Measurements from ENCODE around the gene BICD1. TPM values are rescaled to one million over a fixed set of nuclear protein-coding genes. Genes with fewer than 3 reads are reported as not detected.

Gene BICD1
- total RNA-seq, 4 donors from 2014 or later = 1.5 to 4.5 (median 2.4) TPM

DNA sequence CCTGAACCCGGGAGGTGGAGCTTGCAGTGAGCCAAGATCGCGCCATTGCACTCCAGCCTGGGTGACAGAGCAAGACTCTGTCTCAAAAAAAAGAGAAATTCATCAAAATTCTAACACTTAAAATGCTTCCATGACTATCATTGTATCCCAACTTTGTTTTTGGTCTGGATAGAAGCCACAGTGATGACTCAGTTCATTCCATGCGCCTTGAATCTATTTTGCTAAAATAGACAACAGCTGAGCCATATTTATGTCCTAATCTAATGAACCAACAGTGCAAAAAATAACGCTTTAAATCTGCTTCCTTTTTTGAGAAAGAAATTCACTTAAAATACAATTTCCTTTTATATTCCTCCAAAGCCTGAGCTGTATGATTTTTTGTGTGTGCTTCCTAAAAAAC, 23.2 kb upstream of the BICD1 start:
- H3K4me3 ChIP-seq (ENCODE audit: low read depth, poor library complexity, severe bottlenecking) = no peak overlapping the region
- 53 to 70% methylated on average over 5 of the region's 5 CpGs for WGBS, 2 donors
- no peak for TF ChIP-seq POLR2A (IDR thresholded peaks at IDR 0.05)
- TF ChIP-seq, protein P1, sequence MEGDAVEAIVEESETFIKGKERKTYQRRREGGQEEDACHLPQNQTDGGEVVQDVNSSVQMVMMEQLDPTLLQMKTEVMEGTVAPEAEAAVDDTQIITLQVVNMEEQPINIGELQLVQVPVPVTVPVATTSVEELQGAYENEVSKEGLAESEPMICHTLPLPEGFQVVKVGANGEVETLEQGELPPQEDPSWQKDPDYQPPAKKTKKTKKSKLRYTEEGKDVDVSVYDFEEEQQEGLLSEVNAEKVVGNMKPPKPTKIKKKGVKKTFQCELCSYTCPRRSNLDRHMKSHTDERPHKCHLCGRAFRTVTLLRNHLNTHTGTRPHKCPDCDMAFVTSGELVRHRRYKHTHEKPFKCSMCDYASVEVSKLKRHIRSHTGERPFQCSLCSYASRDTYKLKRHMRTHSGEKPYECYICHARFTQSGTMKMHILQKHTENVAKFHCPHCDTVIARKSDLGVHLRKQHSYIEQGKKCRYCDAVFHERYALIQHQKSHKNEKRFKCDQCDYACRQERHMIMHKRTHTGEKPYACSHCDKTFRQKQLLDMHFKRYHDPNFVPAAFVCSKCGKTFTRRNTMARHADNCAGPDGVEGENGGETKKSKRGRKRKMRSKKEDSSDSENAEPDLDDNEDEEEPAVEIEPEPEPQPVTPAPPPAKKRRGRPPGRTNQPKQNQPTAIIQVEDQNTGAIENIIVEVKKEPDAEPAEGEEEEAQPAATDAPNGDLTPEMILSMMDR (IDR thresholded peaks at IDR 0.05) = no peak
- no peak for DNase-seq (ENCODE audit: low spot score in 2 of 2)
- intact Hi-C loops (cut with DNase I; ENCODE audit: low total_unique reads) = no loop called here

DNA sequence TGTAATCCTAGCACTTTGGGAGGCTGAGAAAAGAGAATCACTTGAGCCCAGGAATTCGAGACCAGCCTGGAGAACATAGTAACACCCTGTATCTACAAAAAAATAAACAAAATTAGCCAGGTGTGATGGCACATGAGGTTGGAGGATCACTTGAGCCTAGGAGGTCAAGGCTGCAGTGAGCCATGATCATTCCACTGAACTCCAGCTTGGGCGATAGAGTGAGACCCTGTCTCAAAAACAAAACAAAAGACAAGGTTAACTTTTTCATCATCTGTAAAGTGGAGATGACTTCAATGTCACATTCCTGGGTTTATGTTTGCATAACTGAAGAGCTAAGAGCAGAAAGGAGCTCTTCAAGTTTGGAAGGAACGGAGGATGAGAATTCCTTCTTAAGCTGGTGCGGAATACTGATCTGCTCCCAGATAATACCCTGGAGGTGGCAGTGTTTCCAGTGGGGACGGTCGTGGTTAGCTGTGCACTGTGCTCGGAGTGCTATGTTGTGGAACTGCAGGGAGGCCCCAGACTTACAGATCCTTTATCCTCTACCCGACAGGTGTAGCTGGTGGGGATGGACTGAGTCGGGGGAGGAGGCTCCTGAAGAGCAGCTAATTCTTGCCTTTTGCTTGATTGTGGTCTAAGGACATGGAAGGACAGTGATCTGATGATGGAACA, 22.5 kb upstream of the BICD1 start:
- peak in 1 of 2 donors; percentile 31 for DNase-seq (ENCODE audit: low spot score in 2 of 2)
- no peak for TF ChIP-seq POLR2A (IDR thresholded peaks at IDR 0.05)
- TF ChIP-seq, protein P1 (IDR thresholded peaks at IDR 0.05) = no peak
- no peak overlapping the region for H3K4me3 ChIP-seq (ENCODE audit: low read depth, poor library complexity, severe bottlenecking)
- 59 to 80% methylated on average over 9 of the region's 9 CpGs for WGBS, 2 donors
- intact Hi-C loops (cut with DNase I; ENCODE audit: low total_unique reads) = no loop called here

DNA sequence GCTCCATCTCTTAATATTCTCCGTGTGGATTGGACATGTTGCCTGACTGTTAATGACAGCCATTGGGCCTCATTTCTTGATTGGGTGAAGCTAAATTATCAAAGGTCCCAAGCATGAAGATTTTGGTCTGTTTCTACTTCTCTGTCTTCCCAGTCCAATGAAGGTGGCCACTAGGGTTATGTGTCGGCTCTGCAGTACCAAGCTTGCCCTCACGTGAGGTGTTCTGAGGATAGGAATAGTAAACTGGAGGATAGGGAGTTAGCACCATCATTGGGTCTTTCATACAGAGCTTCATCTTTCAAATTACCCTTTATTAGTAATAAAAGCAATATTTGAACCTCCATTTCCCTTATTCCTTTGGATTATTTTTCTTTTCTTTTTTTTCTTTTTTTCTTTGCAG, 21.9 kb upstream of the BICD1 start:
- intact Hi-C loops (cut with DNase I; ENCODE audit: low total_unique reads) = no loop called here
- no peak for TF ChIP-seq POLR2A (IDR thresholded peaks at IDR 0.05)
- no peak overlapping the region for H3K4me3 ChIP-seq (ENCODE audit: low read depth, poor library complexity, severe bottlenecking)
- peak in 1 of 2 donors; percentile 29 for DNase-seq (ENCODE audit: low spot score in 2 of 2)
- WGBS, 2 donors = 90 to 98% methylated on average over 3 of the region's 3 CpGs

DNA sequence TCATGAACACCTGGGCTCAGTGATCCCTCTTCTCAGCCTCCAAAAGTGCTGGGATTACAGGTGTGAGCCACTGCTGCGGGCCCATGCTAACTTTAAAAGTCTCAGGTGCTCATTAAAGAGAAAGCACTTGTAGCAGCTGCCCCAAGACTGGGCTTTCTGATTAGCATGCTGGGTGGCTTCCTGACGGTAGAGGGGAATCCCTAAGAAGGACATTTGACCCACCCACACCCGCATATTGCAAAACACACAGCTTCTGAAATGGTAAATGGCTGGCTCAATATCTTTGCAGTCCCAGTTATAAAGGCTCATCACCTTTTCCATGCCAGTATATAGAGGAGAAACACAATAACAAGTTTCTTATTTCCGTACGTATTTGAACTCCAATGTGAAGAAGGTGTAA, 19.3 kb upstream of the BICD1 start:
- DNase-seq (ENCODE audit: low spot score in 2 of 2) = peak in 1 of 2 donors; percentile 26
- TF ChIP-seq POLR2A (IDR thresholded peaks at IDR 0.05) = no peak
- TF ChIP-seq, protein P1 (IDR thresholded peaks at IDR 0.05) = no peak
- no peak overlapping the region for H3K4me3 ChIP-seq (ENCODE audit: low read depth, poor library complexity, severe bottlenecking)
- intact Hi-C loops (cut with DNase I; ENCODE audit: low total_unique reads) = no loop called here
- WGBS, 2 donors = 52 to 76% methylated on average over 5 of the region's 5 CpGs

DNA sequence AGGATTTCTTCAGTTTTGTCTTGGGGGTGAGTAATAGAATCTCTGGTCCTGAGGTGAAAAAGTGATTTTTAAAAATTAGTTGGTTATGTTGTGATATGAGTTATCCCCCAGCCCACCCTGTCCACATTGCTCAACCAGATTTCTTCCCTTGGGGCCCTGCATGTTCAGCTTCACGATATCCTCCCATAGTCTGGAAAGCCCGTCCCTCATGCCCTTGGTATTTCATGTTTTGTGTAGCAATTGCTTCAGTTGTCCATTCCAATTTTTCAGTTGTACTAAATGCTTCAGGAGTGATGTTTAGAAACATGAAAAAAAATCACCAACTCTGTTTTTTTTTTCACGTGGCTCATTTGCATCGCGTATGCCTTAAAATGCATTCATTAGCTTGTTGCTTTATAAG, 17.5 kb upstream of the BICD1 start:
- intact Hi-C loops (cut with DNase I; ENCODE audit: low total_unique reads) = no loop called here
- no peak for DNase-seq (ENCODE audit: low spot score in 2 of 2)
- no peak for TF ChIP-seq POLR2A (IDR thresholded peaks at IDR 0.05)
- TF ChIP-seq, protein P1 (IDR thresholded peaks at IDR 0.05) = no peak
- 79 to 80% methylated on average over 5 of the region's 5 CpGs for WGBS, 2 donors
- no peak overlapping the region for H3K4me3 ChIP-seq (ENCODE audit: low read depth, poor library complexity, severe bottlenecking)

DNA sequence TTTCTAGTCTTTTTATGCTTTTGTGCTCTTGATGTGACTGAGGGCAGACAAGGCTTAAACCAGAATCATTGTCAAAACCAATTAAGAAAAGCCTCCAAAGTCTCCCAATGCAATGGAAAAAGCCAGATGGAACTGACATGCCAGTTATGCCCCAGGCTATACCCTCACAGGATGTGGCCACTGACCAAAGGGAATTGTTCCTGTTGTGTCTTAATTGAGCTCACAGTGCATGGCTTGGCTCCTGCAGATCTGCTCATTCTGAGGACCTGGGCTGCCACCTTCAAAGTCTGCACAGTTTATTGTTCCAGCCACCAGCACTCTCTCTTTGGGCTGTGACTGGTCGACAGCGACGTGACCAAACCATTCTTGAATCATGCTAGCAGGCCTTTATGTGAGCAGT, 17.1 kb upstream of the BICD1 start:
- WGBS, 2 donors = 80 to 85% methylated on average over 3 of the region's 3 CpGs
- H3K4me3 ChIP-seq (ENCODE audit: low read depth, poor library complexity, severe bottlenecking) = no peak overlapping the region
- TF ChIP-seq, protein P1 (IDR thresholded peaks at IDR 0.05) = no peak
- TF ChIP-seq POLR2A (IDR thresholded peaks at IDR 0.05) = no peak
- peak in 1 of 2 donors; percentile 32 for DNase-seq (ENCODE audit: low spot score in 2 of 2)
- intact Hi-C loops (cut with DNase I; ENCODE audit: low total_unique reads) = no loop called here
